HCT116 (cell line): ENCODE results near the gene TBX4. TPM values are rescaled to one million over a fixed set of nuclear protein-coding genes. Genes with fewer than 3 reads are reported as not detected.

Source experiments
- ATAC-seq: fragments of 200-7000 bp; cut with Tn5 transposase; 2 replicates; pipeline ENCODE4 v1.9.1; 2020; ENCODE audit warnings: mild to moderate bottlenecking, moderate library complexity
- BruUV-seq: library from RNA; stranded (reverse); fragments of 400-500 nt; replicated peaks from 2 replicates; lab custom pipeline; 2021; lab: Mats Ljungman, UMichigan
- CTCF ChIA-PET: fragments of 300-600 bp; sonication (Branson Sonifier 250); formaldehyde crosslinking; loops from one replicate; lab custom pipeline; 2021; ENCODE audit warnings: antibody characterized with exemption; lab: Charles Lee
- POLR2A ChIA-PET: fragments of 300-600, 350-600 bp; sonication (Branson Sonifier 250); formaldehyde crosslinking; loops from one replicate; lab custom pipeline; 2021; ENCODE audit warnings: antibody characterized with exemption; lab: Charles Lee
- RAD21 ChIA-PET, 2 experiments: fragments of 300-600 bp; sonication (Branson Sonifier 250); formaldehyde crosslinking; loops; one replicate each; lab custom pipeline; 2023; ENCODE audit warnings: low total read pairs in 2 of 2; ENCODE audit not compliant: uncharacterized antibody in 2 of 2, unreplicated experiment in 2 of 2, low non-redundant PET in 1 of 2; lab: Charles Lee
- DNase-seq: peaks from one replicate; pipeline ENCODE4 v3.0.0-alpha.2; 2010; ENCODE audit warnings: low read depth, low spot score
- H2AFZ ChIP-seq: fragments of 200-600 bp; shearing (Covaris generic), sonication (generic); 2 replicates; pipeline ENCODE4 v1.6.1; 2017; ENCODE audit warnings: low read depth, mixed run types, mixed read lengths, antibody characterized with exemption, low read length; ENCODE audit not compliant: poor library complexity, severe bottlenecking
- H3K27ac ChIP-seq: 2 replicates; pipeline ENCODE4 v1.5.1; 2012; ENCODE audit warnings: low read depth, low read length
- H3K27me3 ChIP-seq: fragments of 200-600 bp; sonication (generic); 2 replicates; pipeline ENCODE4 v1.6.1; 2016; ENCODE audit warnings: mixed run types, low read length, mixed read lengths; ENCODE audit not compliant: insufficient read depth
- H3K36me3 ChIP-seq, 2 experiments: fragments of 200-500 bp in 1 of 2; fragments of 200-600 bp in 1 of 2; sonication (Bioruptor generic) in 1 of 2; sonication (generic) in 1 of 2; 2 replicates each; pipeline versions ENCODE4 v1.5.1 to v1.6.1; 2014 to 2016; ENCODE audit warnings: low read length in 2 of 2, inconsistent platforms in 1 of 2, mixed read lengths in 1 of 2, mixed run types in 1 of 2; ENCODE audit not compliant: insufficient read depth in 2 of 2, control insufficient read depth in 1 of 2
- H3K4me1 ChIP-seq, 2 experiments: fragments of 200-600 bp in 1 of 2; sonication (generic) in 1 of 2; 2 replicates each; pipeline versions ENCODE4 v1.5.1 to v1.6.1; 2012 to 2017; ENCODE audit warnings: low read length in 2 of 2, inconsistent platforms in 1 of 2, mild to moderate bottlenecking in 1 of 2, mixed read lengths in 1 of 2, mixed run types in 1 of 2, moderate library complexity in 1 of 2; ENCODE audit not compliant: insufficient read depth in 2 of 2, control insufficient read depth in 1 of 2
- H3K4me2 ChIP-seq: fragments of 200-600 bp; sonication (generic); 2 replicates; pipeline ENCODE4 v1.6.1; 2017; ENCODE audit warnings: mixed run types, low read length, mixed read lengths
- H3K4me3 ChIP-seq, 2 experiments: fragments of 200-600 bp in 1 of 2; sonication (generic) in 1 of 2; replicated peaks in 1 of 2; 2 replicates each; pipeline ENCODE4 v1.5.1; 2011 to 2016; ENCODE audit warnings: low read length in 2 of 2, control low read depth in 1 of 2, low read depth in 1 of 2, mild to moderate bottlenecking in 1 of 2, mixed read lengths in 1 of 2, mixed run types in 1 of 2
- H3K79me2 ChIP-seq: fragments of 200-600 bp; sonication (generic); 2 replicates; pipeline ENCODE4 v1.6.1; 2017; ENCODE audit warnings: mild to moderate bottlenecking, mixed run types, low read length, moderate library complexity, mixed read lengths; ENCODE audit not compliant: insufficient read depth
- H3K9ac ChIP-seq: fragments of 200-600 bp; sonication (generic); 2 replicates; pipeline ENCODE4 v1.6.1; 2016; ENCODE audit warnings: low read length, mixed read lengths
- H3K9me2 ChIP-seq: fragments of 200-600 bp; sonication (generic), shearing (Covaris generic); 2 replicates; pipeline ENCODE4 v1.6.1; 2017; ENCODE audit warnings: mixed run types, mild to moderate bottlenecking, moderate library complexity; ENCODE audit not compliant: insufficient read depth
- H3K9me3 ChIP-seq, 2 experiments: fragments of 200-500 bp in 1 of 2; fragments of 200-600 bp in 1 of 2; sonication (Bioruptor generic) in 1 of 2; sonication (generic) in 1 of 2; 2 replicates each; pipeline ENCODE4 v1.6.1; 2014 to 2017; ENCODE audit warnings: low read length in 2 of 2, mixed read lengths in 2 of 2, inconsistent platforms in 1 of 2, low read depth in 1 of 2, mild to moderate bottlenecking in 1 of 2, mixed run types in 1 of 2, moderate library complexity in 1 of 2; ENCODE audit not compliant: control insufficient read depth in 1 of 2, insufficient read depth in 1 of 2
- H4K20me1 ChIP-seq: fragments of 200-600 bp; sonication (generic), shearing (Covaris generic); 2 replicates; pipeline ENCODE4 v1.6.1; 2017; ENCODE audit warnings: mixed run types, mild to moderate bottlenecking, moderate library complexity; ENCODE audit not compliant: insufficient read depth
- CBX3 ChIP-seq: IDR thresholded peaks from 2 replicates; pipeline ENCODE4 v1.6.1; 2012; ENCODE audit warnings: low read depth
- CTCF ChIP-seq, 3 experiments: fragments of 200-600 bp in 1 of 3; sonication (generic) in 1 of 3; IDR thresholded peaks in 2 of 3; conservative IDR thresholded peaks in 1 of 3; 2 replicates each; pipeline ENCODE4 v1.5.1; 2012 to 2017; ENCODE audit warnings: low read depth in 2 of 3, low read length in 2 of 3, antibody characterized with exemption in 1 of 3, borderline replicate concordance in 1 of 3, control low read depth in 1 of 3, mild to moderate bottlenecking in 1 of 3, mixed read lengths in 1 of 3, mixed run types in 1 of 3, moderate library complexity in 1 of 3; ENCODE audit not compliant: insufficient read depth in 1 of 3
- EGR1 ChIP-seq: IDR thresholded peaks from 2 replicates; pipeline ENCODE4 v1.6.1; 2012; ENCODE audit warnings: low read depth
- ELF1 ChIP-seq: IDR thresholded peaks from 2 replicates; pipeline ENCODE4 v1.6.1; 2012; ENCODE audit warnings: low read depth, borderline replicate concordance
- EZH2 ChIP-seq: fragments of 200-600 bp; sonication (generic); IDR thresholded peaks from 2 replicates; pipeline ENCODE4 v1.6.1; 2017; ENCODE audit warnings: antibody characterized with exemption, mixed run types
- EZH2phosphoT487 ChIP-seq: fragments of 200-600 bp; IDR thresholded peaks from 2 replicates; pipeline ENCODE4 v1.6.1; 2018; ENCODE audit warnings: antibody characterized with exemption, borderline replicate concordance
- FOSL1 ChIP-seq: IDR thresholded peaks from 2 replicates; pipeline ENCODE4 v1.6.1; 2012; ENCODE audit warnings: low read depth
- JUND ChIP-seq: IDR thresholded peaks from 2 replicates; pipeline ENCODE4 v1.6.1; 2012
- POLR2A ChIP-seq: IDR thresholded peaks from 2 replicates; pipeline ENCODE4 v1.7.0; 2011; ENCODE audit warnings: borderline replicate concordance; ENCODE audit not compliant: insufficient read depth, insufficient read length; ENCODE audit errors: extremely low read depth
- POLR2AphosphoS5 ChIP-seq: IDR thresholded peaks from 2 replicates; pipeline ENCODE4 v1.6.1; 2011; ENCODE audit warnings: mild to moderate bottlenecking, low read depth, low read length, moderate library complexity
- REST ChIP-seq: IDR thresholded peaks from 2 replicates; pipeline ENCODE4 v1.6.1; 2012; ENCODE audit warnings: low read depth
- SP1 ChIP-seq: IDR thresholded peaks from 2 replicates; pipeline ENCODE4 v1.6.1; 2012; ENCODE audit warnings: low read depth
- TCF7L2 ChIP-seq: IDR thresholded peaks from 2 replicates; pipeline ENCODE4 v1.7.0; 2011; ENCODE audit warnings: borderline replicate concordance, inconsistent platforms; ENCODE audit not compliant: insufficient read depth, insufficient read length; ENCODE audit errors: extremely low read depth
- YY1 ChIP-seq: IDR thresholded peaks from 2 replicates; pipeline ENCODE4 v1.6.1; 2011; ENCODE audit warnings: low read length, low read depth, moderate library complexity, mild to moderate bottlenecking; ENCODE audit not compliant: insufficient replicate concordance; ENCODE audit errors: extremely low read depth
- ZFX ChIP-seq: fragments of 450-650 bp; IDR thresholded peaks from 2 replicates; pipeline ENCODE4 v1.6.1; 2017
- ZNF274 ChIP-seq: fragments of 200-500 bp; sonication (Bioruptor generic); IDR thresholded peaks from 2 replicates; pipeline ENCODE4 v1.6.1; 2014; ENCODE audit warnings: mild to moderate bottlenecking, low read depth, low read length, inconsistent platforms
- intact Hi-C: fragments of 100-400 bp; cut with micrococcal nuclease; formaldehyde crosslinking; loops from 2 replicates; pipeline ENCODE4 v1.10.0; 2022
- total RNA-seq: library from RNA; stranded (reverse); gene quantifications from one replicate; pipeline ENCODE4 v1.2.1, GENCODE V29; 2021; ENCODE audit not compliant: unreplicated experiment
- TF ChIP-seq, protein P1 (sequence below): IDR thresholded peaks from 2 replicates; pipeline ENCODE4 v1.6.1; 2012
- TF ChIP-seq, protein P2 (sequence below): IDR thresholded peaks from 2 replicates; pipeline ENCODE4 v1.6.1; 2012

Gene TBX4
- total RNA-seq, 1 experiment from 2014 or later, result 0.27 TPM

GRCh38 chr17:61482467-61482866 is 30.2 kb downstream of the TBX4 start (continued):
- TF ChIP-seq, protein P1, sequence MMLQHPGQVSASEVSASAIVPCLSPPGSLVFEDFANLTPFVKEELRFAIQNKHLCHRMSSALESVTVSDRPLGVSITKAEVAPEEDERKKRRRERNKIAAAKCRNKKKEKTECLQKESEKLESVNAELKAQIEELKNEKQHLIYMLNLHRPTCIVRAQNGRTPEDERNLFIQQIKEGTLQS, result no peak
- TF ChIP-seq POLR2AphosphoS5 (no peak), CTCF (IDR thresholded peaks at IDR 0.05 in 2 of 3, conservative IDR thresholded peaks at IDR 0.05 in 1 of 3; ENCODE audit: borderline replicate concordance in 1 of 3, insufficient read depth in 1 of 3, low read depth in 2 of 3, low read length in 2 of 3) (no peak), SP1 (no peak), ZNF274 (no peak), EGR1 (no peak), TCF7L2 (no peak), POLR2A (no peak), CBX3 (no peak)

DNA sequence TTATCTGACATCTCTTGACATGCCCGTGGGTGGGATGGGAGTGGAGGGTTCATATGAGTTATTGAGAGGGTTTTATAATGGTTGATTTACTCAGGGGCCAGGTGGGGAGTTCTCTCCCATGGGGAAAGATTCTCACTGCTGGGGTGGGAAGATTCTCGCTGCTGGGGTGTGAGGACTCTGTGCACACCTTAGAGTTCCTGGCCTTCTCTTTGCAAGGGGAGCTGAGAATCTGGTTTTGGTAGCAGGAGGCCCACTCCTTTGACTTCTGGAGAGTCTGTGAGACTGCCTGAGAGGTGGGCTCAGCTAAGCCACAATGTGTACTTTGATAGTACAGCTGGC is 31.5 kb downstream of the TBX4 start:
- ChIA-PET CTCF (no interaction called here), RAD21 (no interaction called here), POLR2A (interaction anchor here (0.8 to 1.0 kb wide), 2 partner anchors 9 to 16 kb away, joined by 3 to 4 read pairs; no protein-coding TSS in a partner anchor)
- DNase-seq, result no peak
- intact Hi-C loops, result no loop called here
- no peak overlapping the region for H2AFZ ChIP-seq
- H3K36me3 ChIP-seq, result no peaks in the 10 kb centered on the region
- no peaks in the 10 kb centered on the region for H3K9me3 ChIP-seq
- no peak overlapping the region for H3K4me2 ChIP-seq
- H4K20me1 ChIP-seq, result no peaks in the 10 kb centered on the region
- no peak overlapping the region for H3K9ac ChIP-seq
- no peak for TF ChIP-seq EZH2
- TF ChIP-seq EZH2phosphoT487, result no peak
- TF ChIP-seq TCF7L2, result no peak
- no peak for TF ChIP-seq ZNF274
- no peak for TF ChIP-seq FOSL1
- no peak for TF ChIP-seq JUND
- no peak for TF ChIP-seq REST
- TF ChIP-seq ZFX, result no peak
- TF ChIP-seq, protein P2, sequence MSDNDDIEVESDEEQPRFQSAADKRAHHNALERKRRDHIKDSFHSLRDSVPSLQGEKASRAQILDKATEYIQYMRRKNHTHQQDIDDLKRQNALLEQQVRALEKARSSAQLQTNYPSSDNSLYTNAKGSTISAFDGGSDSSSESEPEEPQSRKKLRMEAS, result no peak
- no peak for TF ChIP-seq SP1
- no peak for TF ChIP-seq ELF1
- TF ChIP-seq YY1, result no peak
- H3K79me2 ChIP-seq, result no peaks in the 10 kb centered on the region
- ATAC-seq, result no peak
- no peaks in the 10 kb centered on the region for H3K9me2 ChIP-seq
- BruUV-seq, result no TSS peak
- no peak overlapping the region for H3K27ac ChIP-seq
- peaks cover 0 to 11% of the 10 kb centered on the region in 2 experiments; a peak in 1 of 4 replicates for H3K4me1 ChIP-seq
- H3K4me3 ChIP-seq, result no peak overlapping the region
- no peaks in the 10 kb centered on the region for H3K27me3 ChIP-seq
